GM21825 (cell line): Measurements from ENCODE around the gene TMEM121.
A peak's percentile ranks its signal among the peaks of the same experiment; 100 is the strongest.
"Not testable (repeated sequence)": the region's sequence is repeated elsewhere in the genome, so short reads cannot be mapped to it uniquely, and the experiment has no call there.

Experiments
- ATAC-seq: cut with Tn5 transposase; IDR thresholded peaks from one replicate; pipeline ENCODE4 v1.9.1; 2021; ENCODE audit warnings: mild to moderate bottlenecking, moderate library complexity; ENCODE audit not compliant: unreplicated experiment

The TMEM121 gene

GRCh38 chr14:105541218-105541875, 15.0 kb downstream of the TMEM121 start:
- no peak for ATAC-seq

- not testable (repeated sequence) for ATAC-seq
These were observed 19.3 kb downstream of the TMEM121 start for GRCh38 chr14:105545676-105546075.

- not testable (repeated sequence) for ATAC-seq
These were observed 20.0 kb downstream of the TMEM121 start for GRCh38 chr14:105546410-105546809.

GRCh38 chr14:105547072-105547471, 20.7 kb downstream of the TMEM121 start:
- ATAC-seq = not testable (repeated sequence)

- no peak for ATAC-seq
These were observed 21.4 kb downstream of the TMEM121 start for GRCh38 chr14:105547741-105548169.

GRCh38 chr14:105549481-105549880, 23.1 kb downstream of the TMEM121 start:
- no peak for ATAC-seq

- ATAC-seq = no peak
These were observed 27.6 kb downstream of the TMEM121 start for GRCh38 chr14:105554022-105554421.

GRCh38 chr14:105554523-105554922, 28.1 kb downstream of the TMEM121 start:
- ATAC-seq = no peak

- ATAC-seq = not testable (repeated sequence)
These were observed 31.3 kb downstream of the TMEM121 start for GRCh38 chr14:105557671-105558070.

- ATAC-seq = not testable (repeated sequence)
These were observed 32.2 kb downstream of the TMEM121 start for GRCh38 chr14:105558449-105559154.

GRCh38 chr14:105559384-105560047, 33.1 kb downstream of the TMEM121 start:
- peak; percentile 48 for ATAC-seq

- peak; percentile 55 for ATAC-seq
These were observed 33.8 kb downstream of the TMEM121 start for GRCh38 chr14:105560048-105560669.

- ATAC-seq = not testable (repeated sequence)
These were observed 35.0 kb downstream of the TMEM121 start for GRCh38 chr14:105561345-105561744.

- ATAC-seq = no peak
These were observed 36.4 kb downstream of the TMEM121 start for GRCh38 chr14:105562713-105563346.

GRCh38 chr14:105563347-105563737, 37.0 kb downstream of the TMEM121 start:
- no peak for ATAC-seq

- not testable (repeated sequence) for ATAC-seq
These were observed 38.2 kb downstream of the TMEM121 start for GRCh38 chr14:105564536-105564935.

- not testable (repeated sequence) for ATAC-seq
These were observed 39.0 kb downstream of the TMEM121 start for GRCh38 chr14:105565185-105565919.

- ATAC-seq = peak; percentile 43
These were observed 40.1 kb downstream of the TMEM121 start for GRCh38 chr14:105566248-105567163.
